Glutamatergic neuron (in vitro differentiated cells): ENCODE measurements around the gene ZNF408. TPM values are rescaled to one million over a fixed set of nuclear protein-coding genes. Genes with fewer than 3 reads are reported as not detected.

Source experiments
- DNase-seq: peaks from one replicate; pipeline ENCODE4 v3.0.0; 2022
- H3K27ac Mint-ChIP-seq: one replicate; pipeline ENCODE4 v1.8.0; 2020; ENCODE audit warnings: mild to moderate bottlenecking, mixed read lengths, inconsistent platforms; ENCODE audit not compliant: unreplicated experiment
- H3K27me3 Mint-ChIP-seq: one replicate; pipeline ENCODE4 v1.8.0; 2020; ENCODE audit warnings: mild to moderate bottlenecking, moderate library complexity, mixed read lengths, inconsistent platforms; ENCODE audit not compliant: unreplicated experiment
- H3K36me3 Mint-ChIP-seq: one replicate; pipeline ENCODE4 v1.8.0; 2020; ENCODE audit warnings: mild to moderate bottlenecking, mixed read lengths, inconsistent platforms; ENCODE audit not compliant: unreplicated experiment
- H3K4me1 Mint-ChIP-seq: one replicate; pipeline ENCODE4 v1.8.0; 2020; ENCODE audit warnings: mild to moderate bottlenecking, low read depth, mixed read lengths, inconsistent platforms; ENCODE audit not compliant: unreplicated experiment
- H3K4me3 Mint-ChIP-seq: one replicate; pipeline ENCODE4 v1.8.0; 2020; ENCODE audit warnings: mild to moderate bottlenecking, mixed read lengths, inconsistent platforms; ENCODE audit not compliant: unreplicated experiment
- H3K9me3 Mint-ChIP-seq: one replicate; pipeline ENCODE4 v1.8.0; 2020; ENCODE audit warnings: mild to moderate bottlenecking, moderate library complexity, mixed read lengths, inconsistent platforms; ENCODE audit not compliant: unreplicated experiment
- CTCF ChIP-seq: fragments of 200-600 bp; sonication (generic); IDR thresholded peaks from one replicate; pipeline ENCODE4 v1.5.0; 2021; ENCODE audit not compliant: partially characterized antibody, unreplicated experiment
- total RNA-seq: library from RNA; stranded (reverse); fragmentation: NEBNext Ultra II Directional; extraction: Animal tissue kit (Norgen Biotek cat#: 25700); gene quantifications from one replicate; pipeline ENCODE4 v1.2.1, GENCODE V29; 2021; ENCODE audit not compliant: unreplicated experiment

The ZNF408 gene
- total RNA-seq, 1 donor from 2014 or later = 10.6 TPM

GRCh38 chr11:46726206-46726862 is 25.5 kb downstream of the ZNF408 start:
- Mint-ChIP-seq H3K4me3 (no peak overlapping the region), H3K4me1 (peaks cover 8% of the 10 kb centered on the region), H3K36me3 (no peaks in the 10 kb centered on the region), H3K27me3 (peaks cover 10% of the 10 kb centered on the region), H3K9me3 (no peaks in the 10 kb centered on the region), H3K27ac (no peak overlapping the region)
- no peak for TF ChIP-seq CTCF
- no peak for DNase-seq

GRCh38 chr11:46727952-46728658 is 27.3 kb downstream of the ZNF408 start:
- H3K4me3 Mint-ChIP-seq = no peak overlapping the region

GRCh38 chr11:46728659-46729040 is 27.8 kb downstream of the ZNF408 start:
- Mint-ChIP-seq H3K9me3 (no peaks in the 10 kb centered on the region), H3K36me3 (no peaks in the 10 kb centered on the region), H3K27me3 (peaks cover 3% of the 10 kb centered on the region), H3K4me3 (no peak overlapping the region), H3K27ac (no peak overlapping the region), H3K4me1 (peaks cover 8% of the 10 kb centered on the region)
- no peak for DNase-seq
- no peak for TF ChIP-seq CTCF

More at GRCh38 chr11:46727952-46728658, 27.3 kb downstream of the ZNF408 start:
- DNase-seq = no peak
- H3K4me1 Mint-ChIP-seq = peaks cover 8% of the 10 kb centered on the region
- no peak for TF ChIP-seq CTCF
- H3K36me3 Mint-ChIP-seq = no peaks in the 10 kb centered on the region
- H3K27me3 Mint-ChIP-seq = peaks cover 3% of the 10 kb centered on the region
- H3K9me3 Mint-ChIP-seq = no peaks in the 10 kb centered on the region
- no peak overlapping the region for H3K27ac Mint-ChIP-seq

GRCh38 chr11:46729110-46730027 is 28.5 kb downstream of the ZNF408 start:
- Mint-ChIP-seq H3K27me3 (peaks cover 3% of the 10 kb centered on the region), H3K9me3 (no peaks in the 10 kb centered on the region), H3K4me1 (peaks cover 1% of the 10 kb centered on the region), H3K4me3 (no peak overlapping the region), H3K27ac (no peak overlapping the region), H3K36me3 (no peaks in the 10 kb centered on the region)
- TF ChIP-seq CTCF = no peak
- no peak for DNase-seq
